Activated CD4-positive, alpha-beta T cell treated with anti-CD3 and anti-CD28 coated beads, Interleukin-2, amount 50 U/mL, for 4 hours (primary cell): ENCODE results near the gene PLXNA4.

Experiments used
- DNase-seq, 2 experiments: peaks; one replicate each; pipeline ENCODE4 v3.0.0-alpha.2; 2020

Gene PLXNA4

DNA sequence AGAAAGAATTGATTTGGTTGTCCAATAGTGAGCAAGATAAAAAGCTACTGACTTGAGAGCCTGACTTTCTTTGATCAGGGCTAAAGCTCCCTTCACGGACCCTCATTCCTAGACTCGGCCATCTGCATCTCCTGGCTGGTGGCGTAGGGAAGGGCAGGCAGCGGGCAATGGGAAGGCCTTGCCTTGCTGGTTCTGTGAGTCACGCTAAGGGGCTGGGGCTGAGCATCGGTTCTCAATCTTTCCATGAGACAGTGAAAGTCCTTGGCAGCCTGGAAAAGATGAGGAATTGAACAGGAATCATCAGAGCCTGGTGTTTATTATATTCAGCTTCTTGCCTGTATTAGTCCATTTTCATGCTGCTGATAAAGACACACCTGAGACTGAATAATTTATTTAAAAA, 475.3 kb downstream of the PLXNA4 start:
- no peak for DNase-seq

DNA sequence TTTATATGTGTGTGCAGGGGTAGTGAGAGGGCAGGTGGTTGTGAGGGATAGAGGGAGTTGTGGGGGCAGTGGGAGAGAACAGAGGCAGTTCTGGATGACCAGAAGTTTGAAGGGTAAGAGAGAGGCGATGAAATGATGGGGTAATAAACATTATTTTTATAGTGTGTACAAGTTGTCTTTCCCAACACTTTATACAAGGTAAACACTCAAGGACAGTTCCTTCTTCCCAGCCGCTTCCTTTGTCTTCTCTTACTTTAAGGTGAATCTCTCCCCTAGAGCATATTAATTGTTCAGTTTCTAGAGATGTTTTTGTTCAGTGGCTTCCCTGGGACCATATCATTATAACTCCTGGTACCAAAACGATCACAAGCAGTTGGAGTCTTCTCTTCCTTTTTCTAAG, 475.8 kb downstream of the PLXNA4 start:
- no peak for DNase-seq

- no peak for DNase-seq
Measured at GRCh38 chr7:132099163-132099562, 477.1 kb downstream of the PLXNA4 start.

GRCh38 chr7:132098327-132098726, 477.9 kb downstream of the PLXNA4 start:
- DNase-seq = no peak

GRCh38 chr7:132097550-132098134, 478.6 kb downstream of the PLXNA4 start:
- DNase-seq = no peak

DNA sequence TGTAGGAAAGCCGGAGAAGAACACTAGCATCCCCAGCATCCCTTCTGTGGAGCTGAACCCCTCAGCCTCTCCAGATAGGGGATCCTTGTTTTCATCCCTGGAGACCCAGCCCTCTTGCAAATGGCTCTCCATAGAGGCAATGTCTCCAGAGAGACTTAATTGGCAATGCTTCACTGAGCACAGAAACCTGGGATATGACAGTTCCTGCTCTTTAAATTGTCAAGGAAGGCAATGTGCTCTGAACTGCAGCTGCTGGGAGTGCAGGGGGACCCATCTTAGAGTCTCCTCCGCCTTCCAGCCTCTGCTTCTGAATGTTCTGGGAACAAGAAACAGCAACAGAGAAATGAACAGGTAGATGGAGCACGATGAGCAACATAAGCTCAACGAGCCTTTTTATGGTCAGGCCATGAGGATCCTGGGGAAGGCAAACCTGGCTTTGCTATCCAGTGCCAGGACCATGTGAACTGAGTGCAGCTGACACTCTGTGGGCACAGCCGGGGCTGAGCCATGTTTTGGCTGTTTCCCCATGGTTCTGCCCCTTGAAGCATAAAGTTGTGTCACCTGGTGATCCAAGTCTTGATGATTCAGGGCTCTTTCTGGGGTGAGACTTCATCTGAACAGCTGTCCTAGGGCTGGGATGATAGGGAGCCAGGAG, 481.0 kb downstream of the PLXNA4 start:
- DNase-seq = no peak

DNA sequence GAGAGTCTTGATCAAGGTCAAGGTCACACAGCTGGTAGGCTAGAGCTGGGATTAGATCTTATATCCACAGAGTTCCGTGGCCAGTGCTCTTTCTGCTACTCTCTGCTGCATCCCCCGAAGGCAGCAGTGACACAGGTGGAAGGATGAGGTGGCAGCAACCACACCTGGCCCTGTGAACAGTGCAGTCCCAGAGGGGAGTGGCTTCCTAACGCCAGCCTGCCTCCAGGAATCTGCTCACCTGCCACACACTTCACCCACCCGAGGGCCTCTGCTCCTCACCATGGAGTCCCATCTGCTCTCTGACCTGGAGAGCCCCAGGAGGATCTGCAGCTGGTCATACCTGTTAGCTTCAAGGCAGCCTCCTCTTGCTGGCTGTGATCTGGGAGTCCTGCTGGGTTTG, 484.2 kb downstream of the PLXNA4 start:
- DNase-seq = no peak

DNA sequence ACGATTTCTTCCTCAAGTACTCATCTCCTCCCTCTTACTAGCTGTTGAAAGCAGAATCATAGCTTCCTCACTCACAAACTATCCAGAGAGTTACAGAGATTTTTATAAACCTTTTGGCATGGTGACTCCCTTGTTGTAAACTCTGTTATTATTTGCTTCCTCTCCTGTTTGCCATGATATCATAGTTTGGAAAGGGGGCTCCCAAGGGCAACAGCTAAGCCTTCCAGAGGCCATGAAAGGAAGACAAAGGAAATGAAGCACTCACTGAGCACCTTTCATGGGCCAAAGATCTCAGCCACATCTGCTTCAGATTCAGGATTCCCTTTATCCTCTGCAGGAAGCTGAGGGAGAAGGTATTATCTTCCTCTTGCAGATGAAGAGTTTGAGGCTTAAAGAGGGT, 484.6 kb downstream of the PLXNA4 start:
- no peak for DNase-seq

GRCh38 chr7:132090444-132090843, 485.8 kb downstream of the PLXNA4 start:
- no peak for DNase-seq

GRCh38 chr7:132089356-132089755, 486.9 kb downstream of the PLXNA4 start:
- DNase-seq = no peak

DNA sequence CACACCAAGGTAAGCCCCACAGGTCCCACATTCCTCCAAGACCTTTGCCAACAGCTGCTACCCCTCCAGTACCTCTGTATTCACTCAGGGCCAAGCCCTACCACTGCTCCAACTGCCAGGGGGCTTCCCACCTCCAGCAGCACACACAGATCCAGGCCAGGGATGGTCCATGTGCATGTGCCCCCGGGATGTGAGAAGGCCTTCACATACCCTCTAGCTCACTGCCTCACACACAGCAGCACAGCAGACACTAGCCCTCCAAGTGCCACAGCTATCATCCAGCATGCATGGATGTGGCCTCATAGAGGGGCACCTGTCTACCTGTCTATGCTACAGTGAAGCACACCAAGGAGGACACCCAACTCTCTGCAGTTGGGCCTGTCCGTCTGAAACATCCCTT, 488.8 kb downstream of the PLXNA4 start:
- no peak for DNase-seq

DNA sequence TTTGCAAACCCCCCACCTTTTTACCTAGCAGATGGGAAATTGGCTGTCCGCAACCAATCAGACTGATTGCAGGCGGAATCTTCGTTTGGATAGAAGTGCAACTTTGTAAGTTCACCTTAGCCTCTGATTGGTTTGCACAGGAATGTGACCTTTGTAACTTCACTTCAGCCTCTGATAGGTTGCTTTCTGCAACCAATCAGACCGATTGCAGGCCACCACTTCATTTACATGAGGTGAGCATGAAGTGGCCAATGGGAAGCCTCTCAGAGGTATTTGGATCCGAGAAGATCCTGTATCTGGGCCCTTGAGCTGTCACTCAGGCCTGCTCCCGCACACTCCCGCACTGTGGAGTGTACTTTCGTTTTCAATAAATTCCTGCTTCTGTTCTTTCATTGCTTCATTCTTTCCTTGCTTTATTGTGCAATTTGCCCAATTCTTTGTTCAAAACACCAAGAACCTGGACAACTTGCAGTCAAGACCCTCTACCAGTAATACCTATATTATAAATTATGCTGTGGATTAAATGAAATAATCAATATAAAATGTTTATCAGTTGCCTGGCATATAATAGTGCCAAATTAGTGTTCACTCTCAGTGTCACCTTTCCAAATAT, 491.4 kb downstream of the PLXNA4 start:
- DNase-seq = no peak

DNA sequence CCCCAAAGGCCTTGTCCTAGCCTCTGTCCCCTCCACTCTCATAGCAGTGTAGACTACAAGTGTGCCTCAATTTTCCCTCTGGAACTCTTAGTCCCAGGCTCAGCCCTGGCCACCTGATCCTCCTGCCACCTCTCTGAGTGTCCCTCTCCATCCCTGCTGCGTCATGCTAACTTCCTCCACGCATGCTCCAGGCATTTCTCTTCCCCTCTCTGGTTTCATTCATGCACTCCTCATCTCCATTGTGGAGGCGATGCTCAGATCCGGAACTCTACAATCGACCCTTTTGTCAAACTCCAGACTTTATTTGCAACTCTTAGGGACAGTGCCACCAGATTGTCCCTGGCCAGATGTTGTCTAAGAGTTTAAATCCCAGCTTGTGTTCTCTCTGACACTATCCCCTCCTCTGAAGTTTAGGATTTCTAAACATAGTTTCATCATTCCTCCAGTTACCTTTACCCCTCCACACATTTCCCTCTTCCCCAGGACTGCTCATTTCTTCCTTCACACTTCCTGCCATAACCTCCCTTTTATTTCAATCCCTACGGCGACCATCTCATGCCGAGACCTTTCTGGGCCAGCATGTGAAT, 492.6 kb downstream of the PLXNA4 start:
- no peak for DNase-seq

DNA sequence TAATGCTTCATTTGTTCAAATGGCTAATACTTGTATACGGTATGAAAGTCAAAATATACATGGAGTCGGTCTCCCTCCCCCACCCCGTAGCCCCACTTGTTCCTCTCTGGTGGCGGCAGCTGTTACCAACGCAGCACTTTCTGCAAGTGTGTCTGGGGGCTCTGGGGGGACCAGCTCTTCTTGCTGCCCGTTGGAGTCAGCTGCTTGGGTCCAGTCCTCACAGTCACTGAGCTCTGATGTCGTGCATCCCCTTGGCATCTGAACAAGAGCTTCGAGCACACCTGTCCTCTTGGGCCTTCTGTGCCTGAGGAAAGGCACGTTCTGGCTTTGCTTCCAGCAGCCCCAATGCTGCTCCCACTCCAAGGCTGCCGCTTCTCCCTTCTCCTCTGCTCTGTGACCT, 493.1 kb downstream of the PLXNA4 start:
- no peak for DNase-seq

DNA sequence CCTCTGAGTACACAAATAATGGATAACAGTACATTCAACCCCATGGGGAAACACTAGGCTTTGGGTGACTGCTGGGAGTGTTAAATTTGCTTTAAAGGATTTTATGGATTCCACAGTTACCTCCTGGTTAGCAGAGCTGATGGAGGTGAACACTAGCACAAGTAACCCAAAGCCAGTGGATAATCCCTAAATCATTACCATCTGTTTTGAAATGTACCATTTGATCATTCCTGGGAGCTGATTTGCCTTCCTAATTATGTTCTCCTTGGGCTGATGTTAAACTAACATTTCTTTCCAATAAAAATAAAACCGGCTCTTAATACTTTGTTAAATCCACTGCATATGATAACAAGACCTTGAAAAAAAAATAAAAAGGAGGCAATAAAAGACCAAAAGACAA, 493.9 kb downstream of the PLXNA4 start:
- no peak for DNase-seq

DNA sequence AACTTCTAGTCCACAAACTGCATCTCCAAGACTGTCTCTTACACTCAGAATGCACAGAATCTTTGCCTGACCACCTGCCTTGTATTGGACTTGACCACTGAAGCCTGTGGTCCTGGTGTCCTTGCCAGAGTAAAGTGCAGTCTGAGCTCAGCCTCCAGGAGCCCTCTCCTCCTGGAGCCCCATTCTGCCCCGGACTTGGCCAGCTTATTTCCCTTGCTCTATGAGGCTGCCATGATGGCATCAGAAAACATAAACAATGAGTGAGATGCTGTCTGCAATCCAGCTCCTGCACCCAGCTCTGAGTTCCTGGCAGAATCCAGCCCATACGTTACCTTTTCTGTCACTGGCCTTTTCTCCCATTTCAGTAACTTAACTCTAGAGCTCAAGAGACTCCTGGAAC, 494.6 kb downstream of the PLXNA4 start:
- no peak for DNase-seq

DNA sequence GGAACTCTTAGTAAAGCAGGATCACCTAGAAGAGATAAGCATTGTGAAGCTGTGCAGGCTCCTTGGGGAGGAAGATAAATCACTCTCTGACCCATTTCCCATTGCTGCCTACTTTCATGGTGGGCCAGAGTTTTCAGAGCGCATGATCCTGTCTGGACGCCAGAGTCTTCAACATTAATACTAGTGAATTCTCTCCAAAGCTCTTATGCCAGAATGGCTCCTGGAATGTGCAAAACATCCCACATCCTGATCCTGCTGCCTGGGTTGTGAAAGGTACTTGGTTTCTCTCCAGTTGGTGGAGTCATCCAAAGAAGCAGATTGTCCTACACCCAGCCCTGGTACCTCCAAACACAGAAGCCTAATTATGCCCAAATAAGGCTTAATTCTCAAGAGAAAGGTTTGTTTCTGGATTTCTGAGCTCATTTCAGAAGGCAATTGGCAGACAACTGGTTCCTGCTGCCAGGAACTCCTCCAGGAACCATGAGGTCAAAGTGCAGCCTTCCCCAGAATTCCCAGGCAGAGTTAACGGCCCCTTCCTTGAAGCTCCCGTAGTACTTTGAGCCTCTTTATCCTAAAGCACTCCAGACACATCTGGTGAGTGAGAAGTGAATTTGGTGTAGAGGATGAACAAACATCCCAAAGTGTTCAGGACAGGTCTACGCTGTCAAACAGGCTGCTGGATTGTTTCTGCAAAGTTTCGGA, 495.2 kb downstream of the PLXNA4 start:
- DNase-seq = no peak

GRCh38 chr7:132080467-132080866, 495.8 kb downstream of the PLXNA4 start:
- DNase-seq = no peak

DNA sequence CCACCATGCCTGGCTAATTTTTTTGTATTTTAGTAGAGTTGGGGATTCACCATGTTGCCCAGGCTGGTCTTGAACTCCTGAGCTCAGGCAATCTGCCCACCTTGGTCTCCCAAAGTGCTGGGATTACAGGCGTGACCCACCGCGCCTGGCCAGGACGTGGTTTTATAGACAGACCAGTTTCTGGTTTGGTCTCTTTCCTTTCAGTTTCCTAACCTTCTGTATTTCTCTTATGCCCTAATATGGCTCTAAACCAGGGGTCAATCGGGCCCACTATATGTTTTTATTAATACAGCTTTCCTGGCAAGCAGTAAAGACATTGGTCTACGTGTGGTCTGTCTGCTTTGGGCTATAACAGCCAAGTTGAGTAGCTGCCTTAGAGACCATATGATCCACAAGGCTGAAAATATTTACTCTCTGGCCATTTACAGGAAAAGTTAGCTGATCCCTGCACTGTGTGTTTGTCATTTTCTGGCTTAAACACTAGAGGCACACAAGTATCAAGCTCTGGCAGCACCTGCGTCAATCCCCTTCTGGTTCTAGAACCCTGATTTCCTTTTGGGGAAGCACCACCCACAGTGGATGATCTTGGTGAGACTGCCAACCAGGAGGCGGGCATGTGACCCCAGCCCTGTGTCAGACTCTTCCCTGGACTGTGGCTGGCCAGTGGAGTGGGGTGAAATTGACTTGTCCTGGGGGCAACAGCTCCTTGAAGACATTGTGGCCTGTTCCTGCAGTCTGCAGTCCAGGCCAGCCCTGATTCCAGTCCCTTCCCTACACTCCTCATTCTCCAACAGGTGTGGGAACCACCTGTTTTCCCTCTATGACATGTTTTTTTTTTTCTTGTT, 497.2 kb downstream of the PLXNA4 start:
- no peak for DNase-seq

DNA sequence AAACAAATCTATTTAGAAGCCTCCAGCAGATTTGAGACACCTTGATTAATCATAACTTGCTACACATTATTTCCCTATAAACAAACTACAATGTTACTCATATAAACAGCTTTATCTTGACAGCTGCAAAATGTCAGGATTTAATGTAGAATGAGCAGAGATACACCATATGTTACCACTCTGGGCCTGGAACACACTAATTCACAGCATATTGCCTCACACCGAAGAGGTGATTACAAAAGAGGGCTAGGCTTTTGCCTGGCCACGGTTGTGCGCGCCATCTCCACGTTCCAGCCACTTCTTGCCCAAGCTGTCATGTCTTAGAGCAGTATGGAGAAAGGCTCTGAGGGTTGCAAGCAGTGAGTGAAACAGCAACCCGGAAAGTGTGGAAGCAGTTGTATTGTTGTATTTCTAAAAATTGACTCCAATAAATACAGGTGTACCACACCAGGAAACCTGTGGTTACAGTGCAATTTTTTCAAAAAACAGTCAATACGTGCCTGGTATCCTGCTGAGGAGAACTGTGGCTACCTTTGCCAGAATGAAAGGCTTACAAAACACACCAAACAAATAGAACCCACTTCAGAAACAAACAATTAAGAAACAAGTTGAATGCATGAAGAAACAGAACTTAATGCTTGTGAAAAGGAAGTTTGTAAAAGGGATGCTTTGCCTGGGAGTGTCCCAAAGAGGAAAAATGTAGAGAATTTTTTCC, 498.1 kb downstream of the PLXNA4 start:
- no peak for DNase-seq

DNA sequence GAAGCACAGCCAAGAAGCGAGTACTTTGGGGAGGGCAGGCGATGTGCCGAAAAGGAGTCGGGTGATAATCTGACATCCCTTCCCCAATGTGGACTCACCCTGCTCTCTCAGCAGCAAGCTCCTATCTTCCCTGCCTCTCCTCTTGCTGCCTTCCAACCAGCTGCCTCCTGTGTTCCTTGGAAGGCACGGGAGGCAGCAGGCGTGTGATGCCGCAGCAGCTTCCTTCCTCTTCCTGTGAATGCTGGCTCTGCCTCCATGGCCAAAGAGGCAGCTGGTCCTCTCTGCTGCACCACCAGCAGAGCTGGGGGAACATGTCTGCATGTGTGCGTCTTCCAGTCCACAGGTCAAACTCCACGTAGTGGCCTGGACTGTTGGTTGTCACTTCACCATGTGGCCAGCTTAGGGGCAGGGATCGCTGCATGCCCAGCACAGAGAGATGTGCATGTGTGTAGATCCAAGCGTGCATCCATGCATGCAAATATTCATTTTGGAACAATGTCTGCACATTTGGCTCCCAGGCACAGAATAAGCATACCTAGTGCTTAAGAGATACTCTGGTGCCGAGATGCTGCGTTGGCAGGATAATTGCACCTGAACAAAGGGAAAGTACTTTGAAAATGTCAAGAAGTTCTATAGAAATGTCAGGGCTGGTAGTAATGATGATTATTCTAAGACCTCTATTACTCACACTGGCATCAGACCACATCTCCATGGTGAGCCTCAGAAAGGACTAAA, 499.8 kb downstream of the PLXNA4 start:
- DNase-seq = no peak
